K562 (cell line): ENCODE results near the gene CMBL.
A peak's percentile ranks its signal among the peaks of the same experiment; 100 is the strongest.

ENCODE experiments used
- KDM1A ChIP-seq, 2 experiments: fragments of 450-650 bp; IDR thresholded peaks; 2 replicates each; pipeline ENCODE4 v1.6.1; 2016; ENCODE audit warnings: mild to moderate bottlenecking in 2 of 2
- NFATC3 ChIP-seq: fragments of 450-650 bp; IDR thresholded peaks from 2 replicates; pipeline ENCODE4 v1.6.1; 2017; ENCODE audit warnings: mild to moderate bottlenecking
- NFIC ChIP-seq: fragments of 450-650 bp; IDR thresholded peaks from 2 replicates; pipeline ENCODE4 v1.6.1; 2017; ENCODE audit warnings: mild to moderate bottlenecking, inconsistent platforms
- PHF21A ChIP-seq: fragments of 450-650 bp; IDR thresholded peaks from 2 replicates; pipeline ENCODE4 v1.6.1; 2017; ENCODE audit warnings: low read depth, borderline replicate concordance
- SMC3 ChIP-seq: conservative IDR thresholded peaks from 2 replicates; pipeline ENCODE4 v1.6.1; 2011; ENCODE audit warnings: low read depth, low read length, improper control_type of control experiment; ENCODE audit not compliant: insufficient read depth
- TOE1 ChIP-seq, 2 experiments: fragments of 450-650 bp in 1 of 2; sonication (generic) in 1 of 2; formaldehyde crosslinking in 1 of 2; IDR thresholded peaks; 2 replicates each; pipeline versions ENCODE4 v1.7.1 to v1.8.0; 2016 to 2022; ENCODE audit warnings: borderline replicate concordance in 2 of 2, mild to moderate bottlenecking in 2 of 2, antibody characterized with exemption in 1 of 2, inconsistent platforms in 1 of 2, low read depth in 1 of 2, missing genetic modification reagents in 1 of 2, moderate library complexity in 1 of 2
- YY1 ChIP-seq, 3 experiments: IDR thresholded peaks; 2 replicates each; pipeline ENCODE4 v1.6.1; 2011; ENCODE audit warnings: low read length in 2 of 3, mild to moderate bottlenecking in 2 of 3, moderate library complexity in 2 of 3, borderline replicate concordance in 1 of 3, control low read depth in 1 of 3, low read depth in 1 of 3; ENCODE audit not compliant: insufficient read depth in 3 of 3, insufficient replicate concordance in 2 of 3, control insufficient read depth in 1 of 3, insufficient read length in 1 of 3; ENCODE audit errors: extremely low read depth in 1 of 3
- ZHX1 ChIP-seq: fragments of 150-350 bp; conservative IDR thresholded peaks from 2 replicates; pipeline ENCODE4 v1.6.1; 2014; ENCODE audit warnings: low read length
- ZNF23 ChIP-seq: fragments of 250-450 bp; sonication (Bioruptor Pico); IDR thresholded peaks from 2 replicates; pipeline ENCODE4 v1.4.0; 2020; ENCODE audit warnings: mild to moderate bottlenecking
- TF ChIP-seq, protein P1 (sequence below), 3 experiments: IDR thresholded peaks in 2 of 3; conservative IDR thresholded peaks in 1 of 3; 2 replicates each; pipeline ENCODE4 v1.5.1; 2011 to 2012; ENCODE audit warnings: low read length in 3 of 3, mild to moderate bottlenecking in 3 of 3, control low read depth in 2 of 3, improper control_type of control experiment in 1 of 3, inconsistent platforms in 1 of 3, low read depth in 1 of 3, mixed read lengths in 1 of 3, moderate library complexity in 1 of 3; ENCODE audit not compliant: insufficient read depth in 2 of 3
- TF ChIP-seq, protein P2 (sequence below), 2 experiments: fragments of 450-650 bp in 1 of 2; sonication (generic) in 1 of 2; formaldehyde crosslinking in 1 of 2; IDR thresholded peaks in 1 of 2; conservative IDR thresholded peaks in 1 of 2; 2 replicates each; pipeline versions ENCODE4 v1.6.1 to v1.8.1; 2016 to 2023; ENCODE audit warnings: mild to moderate bottlenecking in 2 of 2, moderate library complexity in 2 of 2, inconsistent platforms in 1 of 2, missing genetic modification reagents in 1 of 2
- TF ChIP-seq, protein P3 (sequence below): fragments of 250-450 bp; sonication (Bioruptor Pico); IDR thresholded peaks from 2 replicates; pipeline ENCODE4 v1.4.0; 2020; ENCODE audit warnings: mild to moderate bottlenecking, moderate library complexity

- TF ChIP-seq, protein P1, sequence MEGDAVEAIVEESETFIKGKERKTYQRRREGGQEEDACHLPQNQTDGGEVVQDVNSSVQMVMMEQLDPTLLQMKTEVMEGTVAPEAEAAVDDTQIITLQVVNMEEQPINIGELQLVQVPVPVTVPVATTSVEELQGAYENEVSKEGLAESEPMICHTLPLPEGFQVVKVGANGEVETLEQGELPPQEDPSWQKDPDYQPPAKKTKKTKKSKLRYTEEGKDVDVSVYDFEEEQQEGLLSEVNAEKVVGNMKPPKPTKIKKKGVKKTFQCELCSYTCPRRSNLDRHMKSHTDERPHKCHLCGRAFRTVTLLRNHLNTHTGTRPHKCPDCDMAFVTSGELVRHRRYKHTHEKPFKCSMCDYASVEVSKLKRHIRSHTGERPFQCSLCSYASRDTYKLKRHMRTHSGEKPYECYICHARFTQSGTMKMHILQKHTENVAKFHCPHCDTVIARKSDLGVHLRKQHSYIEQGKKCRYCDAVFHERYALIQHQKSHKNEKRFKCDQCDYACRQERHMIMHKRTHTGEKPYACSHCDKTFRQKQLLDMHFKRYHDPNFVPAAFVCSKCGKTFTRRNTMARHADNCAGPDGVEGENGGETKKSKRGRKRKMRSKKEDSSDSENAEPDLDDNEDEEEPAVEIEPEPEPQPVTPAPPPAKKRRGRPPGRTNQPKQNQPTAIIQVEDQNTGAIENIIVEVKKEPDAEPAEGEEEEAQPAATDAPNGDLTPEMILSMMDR (IDR thresholded peaks at IDR 0.05 in 2 of 3, conservative IDR thresholded peaks at IDR 0.05 in 1 of 3; ENCODE audit: insufficient read depth in 2 of 3, low read depth in 1 of 3, low read length in 3 of 3): peak in 1 of 3 experiments; percentile 7; a peak in 1 of 6 replicates
- TF ChIP-seq SMC3 (0 out of 2 replicates have a peak, but pooled peaks have one; percentile 7), YY1 (IDR thresholded peaks at IDR 0.05; ENCODE audit: borderline replicate concordance in 1 of 3, control insufficient read depth in 1 of 3, extremely low read depth in 1 of 3, insufficient read depth in 3 of 3, insufficient read length in 1 of 3, insufficient replicate concordance in 2 of 3, low read depth in 1 of 3, low read length in 2 of 3) (peak; percentile 54 to 94 (median 84)), NFIC (peak; percentile 39), ZHX1 (no peak), PHF21A (0 out of 2 replicates have a peak, but pooled peaks have one; percentile 50), KDM1A (IDR thresholded peaks at IDR 0.05) (peak in 1 of 2 experiments; percentile 30; a peak in 1 of 4 replicates), NFATC3 (no peak), TOE1 (IDR thresholded peaks at IDR 0.05; ENCODE audit: borderline replicate concordance) (peak; percentile 74; the same call in 1 of the 2 replicates), TOE1 (CRISPR knock-in tag; IDR thresholded peaks at IDR 0.05; ENCODE audit: borderline replicate concordance, low read depth) (peak; percentile 57; the same call in 1 of the 2 replicates), ZNF23 (CRISPR knock-in tag) (no peak)
- TF ChIP-seq, protein P2, sequence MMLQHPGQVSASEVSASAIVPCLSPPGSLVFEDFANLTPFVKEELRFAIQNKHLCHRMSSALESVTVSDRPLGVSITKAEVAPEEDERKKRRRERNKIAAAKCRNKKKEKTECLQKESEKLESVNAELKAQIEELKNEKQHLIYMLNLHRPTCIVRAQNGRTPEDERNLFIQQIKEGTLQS (IDR thresholded peaks at IDR 0.05): no peak
- TF ChIP-seq, protein P2 (CRISPR knock-in tag; conservative IDR thresholded peaks at IDR 0.05): no peak; the same call in 1 of the 2 replicates
- TF ChIP-seq, protein P3, sequence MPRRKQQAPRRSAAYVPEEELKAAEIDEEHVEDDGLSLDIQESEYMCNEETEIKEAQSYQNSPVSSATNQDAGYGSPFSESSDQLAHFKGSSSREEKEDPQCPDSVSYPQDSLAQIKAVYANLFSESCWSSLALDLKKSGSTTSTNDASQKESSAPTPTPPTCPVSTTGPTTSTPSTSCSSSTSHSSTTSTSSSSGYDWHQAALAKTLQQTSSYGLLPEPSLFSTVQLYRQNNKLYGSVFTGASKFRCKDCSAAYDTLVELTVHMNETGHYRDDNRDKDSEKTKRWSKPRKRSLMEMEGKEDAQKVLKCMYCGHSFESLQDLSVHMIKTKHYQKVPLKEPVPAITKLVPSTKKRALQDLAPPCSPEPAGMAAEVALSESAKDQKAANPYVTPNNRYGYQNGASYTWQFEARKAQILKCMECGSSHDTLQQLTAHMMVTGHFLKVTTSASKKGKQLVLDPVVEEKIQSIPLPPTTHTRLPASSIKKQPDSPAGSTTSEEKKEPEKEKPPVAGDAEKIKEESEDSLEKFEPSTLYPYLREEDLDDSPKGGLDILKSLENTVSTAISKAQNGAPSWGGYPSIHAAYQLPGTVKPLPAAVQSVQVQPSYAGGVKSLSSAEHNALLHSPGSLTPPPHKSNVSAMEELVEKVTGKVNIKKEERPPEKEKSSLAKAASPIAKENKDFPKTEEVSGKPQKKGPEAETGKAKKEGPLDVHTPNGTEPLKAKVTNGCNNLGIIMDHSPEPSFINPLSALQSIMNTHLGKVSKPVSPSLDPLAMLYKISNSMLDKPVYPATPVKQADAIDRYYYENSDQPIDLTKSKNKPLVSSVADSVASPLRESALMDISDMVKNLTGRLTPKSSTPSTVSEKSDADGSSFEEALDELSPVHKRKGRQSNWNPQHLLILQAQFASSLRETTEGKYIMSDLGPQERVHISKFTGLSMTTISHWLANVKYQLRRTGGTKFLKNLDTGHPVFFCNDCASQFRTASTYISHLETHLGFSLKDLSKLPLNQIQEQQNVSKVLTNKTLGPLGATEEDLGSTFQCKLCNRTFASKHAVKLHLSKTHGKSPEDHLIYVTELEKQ: no peak
Measured at GRCh38 chr5:10353241-10354047, 45.7 kb upstream of the CMBL start, which contains the start of gene MARCHF6.
